ENCODE data around the gene ATG101.

Gene ATG101

GRCh38 chr12:52032446-52032803, 37.4 kb upstream of the ATG101 start:
- ChIA-PET POLR2A (interaction anchor here (0.7 to 1.5 kb wide), 7 partner anchors 9 to 115 kb away, joined by 3 to 11 read pairs (median 3); partner anchors contain the start of genes ATG101 and NR4A1), CTCF (interaction anchor here (0.8 to 32.6 kb wide), 8 partner anchors 9 to 847 kb away, joined by 3 to 1695 read pairs (median 210); partner anchors contain the start of genes ATG101, NR4A1, SMIM41 and TAMALIN)
- DNase-seq (ENCODE audit: low read depth, low spot score) = no peak
- TF ChIP-seq, protein P1, sequence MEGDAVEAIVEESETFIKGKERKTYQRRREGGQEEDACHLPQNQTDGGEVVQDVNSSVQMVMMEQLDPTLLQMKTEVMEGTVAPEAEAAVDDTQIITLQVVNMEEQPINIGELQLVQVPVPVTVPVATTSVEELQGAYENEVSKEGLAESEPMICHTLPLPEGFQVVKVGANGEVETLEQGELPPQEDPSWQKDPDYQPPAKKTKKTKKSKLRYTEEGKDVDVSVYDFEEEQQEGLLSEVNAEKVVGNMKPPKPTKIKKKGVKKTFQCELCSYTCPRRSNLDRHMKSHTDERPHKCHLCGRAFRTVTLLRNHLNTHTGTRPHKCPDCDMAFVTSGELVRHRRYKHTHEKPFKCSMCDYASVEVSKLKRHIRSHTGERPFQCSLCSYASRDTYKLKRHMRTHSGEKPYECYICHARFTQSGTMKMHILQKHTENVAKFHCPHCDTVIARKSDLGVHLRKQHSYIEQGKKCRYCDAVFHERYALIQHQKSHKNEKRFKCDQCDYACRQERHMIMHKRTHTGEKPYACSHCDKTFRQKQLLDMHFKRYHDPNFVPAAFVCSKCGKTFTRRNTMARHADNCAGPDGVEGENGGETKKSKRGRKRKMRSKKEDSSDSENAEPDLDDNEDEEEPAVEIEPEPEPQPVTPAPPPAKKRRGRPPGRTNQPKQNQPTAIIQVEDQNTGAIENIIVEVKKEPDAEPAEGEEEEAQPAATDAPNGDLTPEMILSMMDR (IDR thresholded peaks at IDR 0.05; ENCODE audit: insufficient read depth, low read length, missing control alignments) = no peak
- peak overlapping the region; percentile 42 for H3K4me3 ChIP-seq (ENCODE audit: low read depth, low read length)

DNA sequence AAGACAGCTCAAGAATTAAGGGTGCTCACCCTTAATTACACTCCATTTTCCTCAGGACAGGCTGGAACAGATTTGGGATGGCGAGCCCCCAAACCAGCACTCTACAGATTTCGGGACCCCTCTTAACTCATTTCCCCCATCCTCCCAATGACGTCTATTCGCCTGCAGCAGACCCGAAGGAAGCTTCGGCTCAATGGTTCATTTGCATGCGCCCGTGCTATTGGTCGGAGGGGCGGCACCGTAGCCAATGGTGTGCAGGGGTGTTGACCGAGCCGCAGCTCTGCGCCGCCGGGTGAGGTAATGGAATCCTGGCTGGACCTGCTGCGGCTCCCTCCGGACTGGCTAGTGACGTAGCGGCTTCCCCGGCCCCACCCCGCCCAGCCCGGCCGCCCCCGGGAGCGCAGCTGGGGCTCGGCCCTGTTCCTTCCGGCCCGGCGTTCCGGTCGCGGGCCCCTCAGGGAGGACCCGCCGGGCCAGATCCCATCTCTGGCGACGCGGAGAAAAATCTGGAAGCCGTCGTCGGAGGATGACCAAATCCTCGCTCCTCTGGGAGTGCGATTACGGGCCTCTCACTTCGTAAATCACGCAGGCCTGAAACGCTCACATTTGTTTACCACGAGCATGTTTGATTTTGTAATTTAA, 36.9 kb upstream of the ATG101 start:
- peak overlapping the region; percentile 53 for H3K4me3 ChIP-seq (ENCODE audit: low read depth, low read length)
- CTCF ChIA-PET = interaction anchor here (0.8 to 32.6 kb wide), 8 partner anchors 8 to 847 kb away, joined by 3 to 1695 read pairs (median 210); partner anchors contain the start of genes ATG101, NR4A1, SMIM41 and TAMALIN
- DNase-seq (ENCODE audit: low read depth, low spot score) = peak; percentile 87
- TF ChIP-seq, protein P1 (IDR thresholded peaks at IDR 0.05; ENCODE audit: insufficient read depth, low read length, missing control alignments) = no peak
- POLR2A ChIA-PET = interaction anchor here (0.7 to 1.5 kb wide), 7 partner anchors 9 to 114 kb away, joined by 3 to 11 read pairs (median 3); partner anchors contain the start of genes ATG101 and NR4A1

DNA sequence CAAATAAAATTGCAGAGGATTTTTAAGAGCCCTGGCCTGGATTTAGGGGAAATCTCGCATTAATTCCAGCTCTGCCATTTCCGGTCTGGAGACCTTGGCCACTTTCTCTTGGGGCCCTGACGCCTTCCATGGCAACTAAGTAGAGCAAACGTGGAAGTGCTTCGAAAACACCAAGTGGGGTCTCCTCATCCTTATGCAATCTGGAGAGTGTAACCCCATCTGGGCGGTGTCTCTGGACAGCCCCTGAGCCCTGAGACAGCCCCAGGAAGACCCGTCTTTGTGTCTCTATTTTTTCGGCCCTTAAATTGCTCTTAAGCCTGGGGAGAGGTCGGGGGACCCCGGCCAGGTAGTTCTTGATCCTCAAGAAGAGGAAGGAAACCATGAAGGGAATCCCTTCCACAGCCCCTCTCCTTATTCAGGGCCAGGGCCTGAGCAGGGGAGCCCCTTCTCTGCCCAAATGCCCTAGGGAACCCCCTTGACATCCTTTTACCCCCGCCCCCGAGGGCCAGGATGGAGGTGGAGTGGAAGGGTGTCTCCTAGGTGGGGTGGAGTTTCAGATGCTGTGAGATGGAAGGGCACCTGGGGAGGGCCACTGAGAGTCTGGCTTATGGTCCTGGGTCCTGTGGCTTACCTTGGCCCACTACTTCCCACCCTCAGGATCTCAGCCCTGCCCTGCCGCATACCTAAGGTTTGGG, 36.2 kb upstream of the ATG101 start:
- H3K4me3 ChIP-seq (ENCODE audit: low read depth, low read length) = peak overlapping the region; percentile 53
- CTCF ChIA-PET = interaction anchor here (1.4 to 32.6 kb wide), 6 partner anchors 20 to 846 kb away, joined by 4 to 1695 read pairs (median 556); partner anchors contain the start of genes ATG101, NR4A1, SMIM41 and TAMALIN
- TF ChIP-seq, protein P1 (IDR thresholded peaks at IDR 0.05; ENCODE audit: insufficient read depth, low read length, missing control alignments) = no peak
- POLR2A ChIA-PET = interaction anchor here (0.8 to 1.5 kb wide), 5 partner anchors 11 to 114 kb away, joined by 3 to 11 read pairs (median 5); partner anchors contain the start of genes ATG101 and NR4A1
- DNase-seq (ENCODE audit: low read depth, low spot score) = no peak

DNA sequence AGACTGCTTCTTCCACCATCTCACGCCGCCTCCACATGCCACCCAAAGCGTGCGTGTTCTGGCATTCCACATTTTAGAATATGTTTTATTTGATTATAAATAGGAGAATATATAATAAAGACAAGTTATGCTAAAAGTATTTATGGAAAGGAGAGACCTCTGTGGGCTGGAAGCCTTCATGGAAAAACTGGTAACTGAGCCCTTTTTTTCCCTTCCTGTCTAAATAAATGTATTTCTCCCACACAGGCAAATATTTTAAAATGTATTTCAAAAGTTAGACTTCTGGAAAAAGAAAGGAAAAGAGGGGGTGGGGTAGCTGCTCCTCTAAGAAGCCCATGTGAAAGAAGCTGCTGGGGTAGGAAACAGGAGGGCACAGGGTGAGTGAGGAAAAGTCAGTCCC, 34.6 kb upstream of the ATG101 start:
- TF ChIP-seq, protein P1 (IDR thresholded peaks at IDR 0.05; ENCODE audit: insufficient read depth, low read length, missing control alignments) = no peak
- ChIA-PET POLR2A (no interaction called here), CTCF (interaction anchor here (20.8 to 32.6 kb wide), 2 partner anchors 21 to 37 kb away, joined by 1081 to 1695 read pairs; partner anchors contain the start of genes ATG101, NR4A1, SMIM41 and TAMALIN)
- DNase-seq (ENCODE audit: low read depth, low spot score) = no peak
- no peak overlapping the region for H3K4me3 ChIP-seq (ENCODE audit: low read depth, low read length)

- H3K4me3 ChIP-seq (ENCODE audit: low read depth, low read length) = no peak overlapping the region
- ChIA-PET POLR2A (no interaction called here), CTCF (interaction anchor here (1.0 to 32.6 kb wide), 3 partner anchors 11 to 36 kb away, joined by 3 to 1695 read pairs (median 98); partner anchors contain the start of genes ATG101, NR4A1 and SMIM41)
Measured at GRCh38 chr12:52035926-52036325, 33.9 kb upstream of the ATG101 start.

More at GRCh38 chr12:52035926-52036325, 33.9 kb upstream of the ATG101 start:
- DNase-seq (ENCODE audit: low read depth, low spot score) = no peak
- TF ChIP-seq, protein P1 (IDR thresholded peaks at IDR 0.05; ENCODE audit: insufficient read depth, low read length, missing control alignments) = no peak
